Amygdala (tissue), 56 donors: ENCODE measurements around the gene SPTBN4.
A peak's percentile ranks its signal among the peaks of the same experiment; 100 is the strongest.
"Not testable (repeated sequence)": the region's sequence is repeated elsewhere in the genome, so short reads cannot be mapped to it uniquely, and the experiment has no call there.

ENCODE experiments used
- DNase-seq, 56 donors: peaks; one replicate each; lab custom pipeline; 2025; lab: John Stamatoyannopoulos, UW

SPTBN4 gene

GRCh38 chr19:40438284-40438683 lies 28.5 kb upstream of the SPTBN4 start:
- no peak for DNase-seq

DNA sequence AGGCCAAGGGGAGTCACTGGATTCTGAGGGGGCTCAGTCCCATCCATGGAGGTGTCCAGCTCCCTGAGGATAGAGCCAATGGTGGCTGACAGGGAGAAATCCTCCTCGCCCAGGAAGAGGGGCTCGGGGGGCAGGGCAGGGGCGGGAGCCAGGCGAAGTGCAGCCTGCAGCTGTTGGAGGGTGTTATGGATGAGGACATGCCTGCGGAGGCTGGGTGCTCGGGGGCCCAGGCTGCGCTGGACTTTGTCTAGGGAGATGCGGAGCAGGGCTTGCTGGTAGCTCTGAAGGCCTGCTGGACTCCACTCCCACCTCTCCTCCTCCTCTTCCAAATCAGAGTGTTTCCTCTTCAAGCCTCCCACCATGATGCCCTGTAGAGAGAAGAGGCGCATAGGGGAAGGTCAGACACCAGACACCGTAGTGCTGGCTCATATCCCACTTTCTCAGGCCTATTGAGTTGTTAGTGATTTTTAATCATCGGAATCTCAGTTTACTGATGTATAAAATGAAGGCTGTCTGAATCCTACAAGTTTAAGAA lies 25.0 kb upstream of the SPTBN4 start:
- no peak for DNase-seq

DNA sequence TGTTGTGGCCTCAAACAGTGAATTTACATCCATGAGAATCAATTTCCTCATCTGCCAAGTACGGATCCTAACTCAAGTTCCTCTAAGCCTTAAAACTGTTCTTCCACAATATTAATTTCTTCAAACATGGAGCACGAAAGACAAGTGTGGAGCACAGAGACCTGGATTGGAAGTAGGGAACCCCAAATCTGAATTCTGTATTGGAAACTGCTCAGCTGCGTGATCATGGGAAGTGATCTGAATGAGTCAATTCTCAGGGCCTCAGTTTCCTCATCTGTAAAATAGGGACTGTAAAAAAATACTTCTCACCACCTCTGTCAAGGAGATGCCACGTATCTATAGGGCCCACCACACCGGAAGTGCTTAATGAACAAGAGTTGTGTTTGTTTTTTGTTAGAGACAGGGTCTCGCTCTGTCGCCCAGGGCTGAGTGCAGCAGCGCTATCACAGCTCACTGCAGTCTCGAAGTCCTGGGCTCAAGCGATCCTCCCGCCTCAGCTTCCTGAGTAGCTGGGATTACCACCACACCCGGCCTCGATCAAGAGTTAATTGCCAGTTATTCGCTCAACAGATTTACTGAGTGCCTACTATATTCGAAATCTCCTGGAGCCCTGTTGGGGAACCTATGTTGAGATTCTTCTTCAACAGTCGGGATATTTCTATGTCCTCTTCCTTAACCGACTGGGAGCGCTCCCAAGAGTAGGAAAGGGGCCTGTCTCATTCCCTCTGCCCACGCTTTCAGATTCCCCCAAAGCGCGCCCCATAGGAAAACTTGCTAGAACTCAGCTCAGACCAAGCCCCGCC lies 24.3 kb upstream of the SPTBN4 start:
- peak in 3 of 56 donors; percentile 34 to 38 (median 35) for DNase-seq

DNA sequence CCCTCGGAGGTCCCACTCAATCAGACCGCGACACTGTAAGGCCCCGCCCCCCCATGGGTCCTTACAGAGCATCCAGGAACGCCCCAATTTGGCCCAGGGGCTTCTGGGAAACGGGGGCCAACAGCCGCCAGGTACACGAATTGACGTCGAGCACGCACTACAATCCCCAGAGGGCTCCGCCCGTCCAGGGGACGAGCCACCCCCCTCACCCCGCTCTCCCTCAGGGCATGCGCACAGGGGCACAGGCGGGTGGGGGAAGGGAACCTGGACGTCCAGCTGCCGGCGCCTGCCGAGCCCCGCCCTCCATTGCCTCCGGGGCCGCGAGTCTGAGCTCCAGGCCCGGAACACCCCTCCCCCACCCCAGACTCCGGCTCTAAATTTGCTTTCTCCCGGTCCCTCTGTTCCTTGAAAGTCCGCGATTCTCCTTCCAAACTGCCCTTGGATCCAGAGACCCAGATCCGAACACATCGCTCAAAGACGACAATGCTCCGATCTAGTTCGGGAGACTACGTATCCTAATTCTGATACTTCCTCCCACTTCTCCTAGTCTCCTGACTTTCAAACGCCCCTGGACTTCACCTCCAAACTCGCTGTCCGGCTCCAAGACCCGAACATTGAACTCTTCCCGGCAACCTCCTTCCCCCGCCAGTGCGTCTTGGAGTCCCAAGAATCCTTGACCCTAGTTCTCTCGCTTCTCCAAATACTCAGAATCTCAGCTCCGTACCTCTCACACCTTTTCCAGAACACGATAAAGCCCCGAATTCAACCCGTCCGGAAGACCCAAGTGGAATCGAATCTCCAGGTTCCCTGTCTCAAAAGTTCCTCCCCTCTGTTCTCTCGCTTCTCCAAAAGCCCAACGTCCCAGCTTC lies 23.4 kb upstream of the SPTBN4 start:
- peak; percentile 74 to 99 (median 96) for DNase-seq

GRCh38 chr19:40444000-40444824 lies 22.6 kb upstream of the SPTBN4 start, which contains the start of gene SERTAD3:
Gene SERTAD3 (minus strand): TSS chr19:40444335. CDS start chr19:40442080, 2,255 bp downstream.
- DNase-seq: peak; percentile 82 to 99 (median 96)

GRCh38 chr19:40444825-40445312 lies 21.9 kb upstream of the SPTBN4 start:
- no peak for DNase-seq

DNA sequence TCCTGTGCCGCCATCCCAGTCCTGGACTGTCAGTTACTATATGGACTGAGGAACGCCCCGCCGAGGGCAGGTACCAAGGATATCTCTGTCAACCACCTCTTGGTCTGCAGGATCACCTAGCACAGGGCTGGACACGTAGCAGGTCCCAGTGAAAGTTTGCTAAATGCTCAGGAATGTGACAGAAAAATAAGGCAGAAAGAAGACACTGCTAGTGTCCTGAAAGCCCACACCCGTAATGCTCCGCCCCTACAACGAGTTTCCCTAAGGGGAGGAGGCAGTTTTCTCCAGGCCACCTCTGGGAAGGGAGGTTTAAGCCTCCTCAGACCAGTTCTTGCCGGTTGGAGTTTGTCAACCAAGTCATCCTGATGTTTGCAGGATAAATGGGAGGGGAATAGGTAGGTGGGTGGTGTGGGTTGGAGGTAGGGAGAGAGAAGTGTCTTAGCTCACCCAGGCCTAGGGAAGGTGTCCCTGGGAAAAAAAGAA lies 21.0 kb upstream of the SPTBN4 start:
- no peak for DNase-seq

DNA sequence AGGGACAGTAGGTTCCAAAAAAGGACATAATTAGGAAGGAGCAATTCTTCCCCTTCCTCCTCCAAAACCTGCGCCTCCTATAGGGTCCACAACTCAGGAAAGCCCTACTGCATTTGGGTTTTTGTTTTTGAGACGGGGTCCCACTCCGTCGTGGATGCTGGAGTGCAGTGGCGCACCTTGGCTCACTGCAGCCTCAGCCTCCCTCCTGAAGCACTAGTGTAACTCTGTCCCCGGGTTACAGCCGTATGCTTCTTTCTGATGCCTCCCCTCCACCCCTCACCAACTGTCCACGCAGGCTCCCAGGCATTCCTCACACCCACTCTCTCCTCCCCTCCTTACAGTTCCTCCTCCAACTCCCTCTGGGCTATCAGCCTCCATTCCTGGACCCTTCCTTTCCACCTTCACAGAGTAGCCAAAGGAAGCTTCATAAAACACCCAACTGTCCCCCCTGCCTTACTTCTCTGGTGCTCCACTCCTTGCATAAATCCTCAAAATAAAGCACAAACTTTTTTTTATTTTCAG lies 20.5 kb upstream of the SPTBN4 start:
- no peak for DNase-seq

DNA sequence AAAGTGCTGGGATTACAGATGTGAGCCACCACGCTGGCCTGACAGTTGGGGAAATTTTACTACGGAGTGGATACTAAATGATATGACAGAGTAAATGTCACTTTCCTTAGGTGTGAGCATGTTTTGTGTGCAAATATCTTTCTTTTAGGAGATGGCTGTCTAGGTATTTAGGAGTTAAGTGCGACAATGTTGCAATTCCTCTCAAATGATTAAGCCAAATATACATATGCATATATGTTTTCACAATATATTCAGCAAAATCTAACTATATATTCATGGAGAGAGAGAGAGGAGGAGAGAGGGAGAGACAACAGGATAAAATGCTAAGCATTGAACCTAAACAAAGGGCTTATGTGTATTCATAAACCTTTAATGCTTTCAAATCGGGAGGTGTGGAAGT lies 17.3 kb upstream of the SPTBN4 start:
- no peak for DNase-seq

GRCh38 chr19:40450664-40451063 lies 16.1 kb upstream of the SPTBN4 start:
- no peak for DNase-seq

GRCh38 chr19:40452016-40452415 lies 14.8 kb upstream of the SPTBN4 start:
- DNase-seq: no peak

DNA sequence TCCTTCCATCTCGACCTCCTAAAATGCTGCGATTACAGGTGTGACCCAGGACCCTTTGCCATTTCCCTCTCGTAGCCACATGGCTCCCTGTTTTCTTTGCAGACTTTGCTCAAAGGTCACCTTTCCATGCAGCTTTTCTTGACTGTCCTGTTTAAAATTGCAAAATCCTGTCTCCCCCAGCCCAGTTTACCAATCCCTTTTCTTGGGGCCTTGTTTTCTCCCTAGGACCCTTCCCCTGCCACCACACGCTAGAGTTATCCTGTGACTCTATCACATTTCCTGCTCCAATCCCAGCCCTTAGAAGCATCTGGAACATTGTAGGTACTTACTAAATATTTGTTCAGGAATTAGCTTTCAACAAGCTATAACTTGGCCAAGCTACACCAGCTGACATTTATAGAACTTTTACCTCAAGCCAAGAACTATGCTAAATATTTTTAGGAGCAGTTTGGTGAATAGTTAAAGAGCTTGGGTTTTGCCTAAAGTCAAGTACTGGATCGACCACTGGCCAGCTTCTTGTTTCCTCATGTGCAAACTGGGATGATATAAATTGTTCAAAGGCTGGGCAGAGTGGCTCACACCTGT lies 13.6 kb upstream of the SPTBN4 start:
- DNase-seq: no peak

GRCh38 chr19:40453943-40454342 lies 12.9 kb upstream of the SPTBN4 start:
- not testable (repeated sequence) for DNase-seq

GRCh38 chr19:40457048-40457447 lies 9.8 kb upstream of the SPTBN4 start:
- no peak for DNase-seq

GRCh38 chr19:40457953-40458596 lies 8.7 kb upstream of the SPTBN4 start:
- no peak for DNase-seq

DNA sequence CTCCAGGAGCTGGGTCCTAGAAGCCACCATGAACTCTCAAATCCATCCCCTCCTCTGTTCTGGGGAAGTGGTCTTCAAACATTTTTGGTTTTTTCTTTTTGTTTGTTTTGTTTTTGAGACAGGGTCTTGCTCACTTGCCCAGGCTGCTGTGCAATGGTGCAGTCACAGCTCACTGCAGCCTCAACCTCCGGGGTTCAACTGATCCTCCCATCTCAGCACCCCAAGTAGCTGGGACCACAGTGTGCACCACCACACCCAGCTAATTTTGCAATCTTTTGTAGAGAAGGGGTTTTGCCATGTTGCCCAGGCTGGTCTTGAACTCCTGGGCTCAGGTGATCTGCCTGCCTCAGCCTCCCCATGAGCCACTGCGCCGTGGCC lies 8.2 kb upstream of the SPTBN4 start:
- no peak for DNase-seq

DNA sequence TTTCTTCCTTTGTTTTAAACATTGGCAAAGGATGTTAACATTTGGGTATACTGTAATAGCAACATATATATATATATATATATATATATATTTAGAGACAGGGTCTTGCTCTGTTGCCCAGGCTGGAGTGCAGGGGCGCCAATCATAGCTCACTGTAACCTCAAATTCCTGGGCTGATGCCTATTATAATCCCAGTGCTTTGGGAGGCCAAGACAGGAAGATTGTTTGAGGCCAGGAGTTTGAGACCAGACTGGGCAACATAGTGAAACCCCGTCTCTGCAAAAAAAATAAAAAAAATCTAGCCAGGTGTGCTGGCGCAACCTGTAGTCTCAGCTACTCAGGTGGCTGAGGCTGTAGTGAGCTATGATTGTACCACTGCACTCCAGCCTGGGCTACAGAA lies 6.6 kb upstream of the SPTBN4 start:
- DNase-seq: no peak

GRCh38 chr19:40461669-40462221 lies 5.1 kb upstream of the SPTBN4 start:
- peak in 4 of 56 donors; percentile 1 to 15 (median 7) for DNase-seq
